HG03060 (cell line): ENCODE data around the gene ZNF639.

Experiments
- ATAC-seq: cut with Tn5 transposase; IDR thresholded peaks from one replicate; pipeline ENCODE4 v1.9.1; 2021; ENCODE audit warnings: low read depth, moderate number of reproducible peaks; ENCODE audit not compliant: unreplicated experiment

ZNF639 gene

GRCh38 chr3:179309225-179310078 is 13.4 kb upstream of the ZNF639 start:
- ATAC-seq, result peak; percentile 92

- no peak for ATAC-seq
These were observed 4.0 kb upstream of the ZNF639 start for GRCh38 chr3:179318876-179319275.

- no peak for ATAC-seq
These were observed 1.1 kb upstream of the ZNF639 start for GRCh38 chr3:179321668-179322285.

DNA sequence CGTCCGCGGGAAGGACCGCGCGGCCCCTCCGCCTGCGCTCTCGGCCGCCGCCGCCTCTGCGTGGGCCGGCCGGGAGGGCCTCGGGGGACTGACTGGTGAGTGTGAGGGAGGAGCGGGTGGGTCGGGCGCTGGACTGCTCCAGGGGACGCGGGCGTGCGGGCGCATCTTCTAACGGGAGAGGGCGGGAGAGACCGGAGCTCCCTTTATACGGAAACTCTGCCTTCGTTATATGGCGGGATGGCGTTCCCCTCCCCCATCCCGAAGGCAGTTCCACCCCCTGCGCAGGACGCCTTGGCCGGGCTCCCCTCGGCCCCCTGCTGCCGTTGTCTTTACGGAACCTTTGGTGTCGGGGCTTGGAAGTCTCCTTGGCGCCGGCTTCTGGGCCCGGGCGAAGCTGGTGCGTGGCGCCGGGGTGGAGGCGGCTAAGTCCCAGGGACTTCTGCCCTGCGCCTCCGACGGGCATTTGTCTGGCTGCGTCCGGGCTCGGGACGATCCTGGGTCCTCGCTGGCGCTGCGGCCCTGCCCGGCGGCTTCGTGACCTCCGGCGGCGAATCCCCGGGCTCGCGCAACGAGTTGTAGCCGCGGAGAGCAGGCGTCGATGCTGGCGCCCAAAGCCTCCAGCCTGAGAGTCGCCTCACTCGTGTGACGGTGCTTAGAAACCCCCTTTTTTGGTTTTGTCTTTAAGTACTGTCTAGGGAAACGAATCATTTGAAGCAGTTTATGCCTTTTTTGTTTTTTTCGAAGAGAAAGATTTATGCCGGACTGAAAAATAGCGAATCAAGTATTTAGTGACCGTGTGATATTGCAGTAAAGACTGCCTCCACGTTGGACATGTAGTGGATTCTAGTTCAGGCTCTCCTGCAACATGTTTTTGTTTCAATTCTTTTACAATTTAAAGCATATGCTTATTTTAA is 623 bp downstream of the ZNF639 start:
- ATAC-seq, result peak; percentile 15

DNA sequence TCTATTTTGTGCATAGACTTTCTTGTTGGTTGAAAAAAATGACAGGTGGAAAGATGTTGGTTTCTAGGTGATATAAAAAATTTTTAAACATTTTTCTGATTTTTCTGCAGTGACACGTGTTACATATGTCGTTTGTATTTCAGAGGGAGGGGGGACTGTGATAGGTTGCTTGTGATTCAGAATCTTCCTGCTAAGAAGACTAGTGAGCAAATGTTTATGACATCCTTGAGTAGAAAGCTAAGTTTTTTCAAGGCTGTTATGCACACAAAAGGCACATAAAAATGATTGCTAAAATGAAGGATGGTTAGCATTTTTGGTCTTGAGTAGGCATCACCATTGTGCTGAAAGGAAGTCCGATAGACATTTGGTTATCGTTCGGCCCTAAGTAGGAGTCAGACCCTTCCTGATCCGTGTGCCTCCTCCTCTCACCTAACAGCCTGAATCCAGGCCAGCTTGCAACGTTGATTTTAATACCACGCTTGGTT is 1.5 kb downstream of the ZNF639 start:
- ATAC-seq, result no peak

DNA sequence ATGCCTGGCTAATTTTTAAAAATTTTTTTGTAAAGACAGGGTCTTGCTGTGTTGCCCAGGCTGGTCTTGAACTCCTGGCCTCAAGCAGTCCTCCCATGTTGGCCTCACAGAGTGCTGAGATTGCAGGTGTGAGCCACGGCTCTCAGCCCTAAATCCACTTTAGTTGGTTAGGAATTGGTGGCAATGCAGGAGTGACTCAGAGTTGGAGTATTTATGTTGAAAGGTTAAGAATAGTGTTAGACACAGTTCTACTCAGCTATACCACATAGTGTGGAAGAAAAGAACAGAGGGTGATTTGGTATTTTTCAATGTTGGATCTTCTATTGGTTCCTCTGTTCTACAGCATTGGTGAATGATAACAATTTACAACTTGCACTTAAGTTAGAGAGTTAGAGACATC is 7.6 kb downstream of the ZNF639 start:
- no peak for ATAC-seq

- ATAC-seq, result no peak
These were observed 9.4 kb downstream of the ZNF639 start for GRCh38 chr3:179332240-179332639.

DNA sequence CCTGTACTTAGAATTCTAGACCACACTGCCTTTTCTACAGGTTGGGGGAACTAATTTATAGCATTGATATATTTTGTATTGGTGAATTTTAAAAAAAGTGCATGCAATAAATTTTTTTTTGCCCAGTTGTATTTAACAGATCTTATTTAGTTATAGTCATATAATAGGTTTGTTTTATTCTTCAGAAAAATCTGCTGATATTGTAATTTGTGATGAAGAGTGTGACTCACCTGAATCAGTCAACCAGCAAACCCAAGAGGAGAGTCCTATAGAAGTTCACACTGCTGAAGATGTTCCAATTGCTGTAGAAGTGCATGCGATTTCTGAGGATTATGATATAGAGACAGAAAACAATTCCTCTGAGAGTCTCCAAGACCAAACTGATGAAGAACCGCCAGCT is 10.3 kb downstream of the ZNF639 start:
- no peak for ATAC-seq

DNA sequence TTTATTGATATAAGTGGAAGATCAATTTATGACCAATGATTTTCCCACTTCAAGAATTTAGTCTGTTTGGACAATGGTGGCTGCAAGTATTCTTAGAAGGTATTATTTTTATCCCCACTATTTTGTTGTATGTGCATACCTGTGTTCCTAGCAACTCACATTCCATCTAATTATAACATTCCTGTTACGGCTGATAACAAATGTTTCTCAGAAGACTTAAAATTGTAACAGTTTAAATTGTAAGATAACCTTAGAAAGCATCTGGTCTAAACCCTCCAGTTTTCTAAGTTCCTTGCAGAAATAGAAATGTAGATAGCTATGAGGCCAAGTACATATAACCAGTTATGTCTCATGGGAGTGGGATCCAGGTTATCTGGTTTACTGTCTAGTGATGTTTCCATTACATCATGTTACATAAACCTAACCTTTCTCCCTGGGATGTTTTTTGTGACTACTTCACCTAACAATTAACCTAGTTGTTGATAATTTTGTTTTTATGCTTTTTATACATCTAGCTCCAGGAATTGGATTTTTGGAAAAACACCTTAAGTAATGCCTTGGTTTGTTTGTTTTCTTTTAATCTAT is 13.6 kb downstream of the ZNF639 start:
- ATAC-seq, result no peak

DNA sequence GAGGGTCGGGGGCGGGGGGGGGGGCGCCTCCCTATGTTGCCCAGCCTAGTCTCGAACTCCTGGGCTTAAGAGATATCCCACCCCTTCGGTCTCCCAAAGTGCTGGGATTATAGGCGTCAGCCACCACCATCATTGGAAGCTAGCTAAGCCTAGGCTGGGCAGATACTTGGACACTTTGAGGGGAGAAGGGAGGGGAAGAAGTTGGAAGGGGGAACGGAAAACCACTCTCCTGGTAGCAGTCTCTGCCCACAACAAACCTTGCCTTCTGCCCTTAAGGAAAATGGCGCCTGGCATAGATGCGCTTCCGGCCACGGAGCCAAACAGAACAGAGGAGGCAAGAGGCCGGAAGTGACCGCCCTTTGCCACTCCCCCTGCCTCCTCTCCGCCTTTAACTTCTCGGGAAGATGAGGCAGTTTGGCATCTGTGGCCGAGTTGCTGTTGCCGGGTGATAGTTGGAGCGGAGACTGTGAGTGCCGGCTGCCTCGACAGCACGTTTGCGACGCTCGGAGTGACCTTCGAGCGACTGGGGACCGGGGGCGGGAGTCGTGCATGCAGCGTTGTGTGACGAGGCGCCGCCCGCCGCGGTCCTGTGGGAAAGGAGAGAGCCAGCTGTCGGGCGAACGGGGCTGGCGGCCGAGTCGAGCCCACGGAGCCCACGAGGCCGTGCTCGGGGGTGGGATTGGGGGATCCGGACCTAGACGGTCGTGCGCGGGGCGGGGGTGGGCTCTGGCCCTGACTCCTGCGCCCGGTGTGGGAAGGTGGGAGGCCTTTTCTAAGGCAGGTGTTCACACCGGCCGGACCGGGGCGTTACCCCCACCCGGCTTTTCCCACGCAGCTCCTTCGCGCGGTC is 24.7 kb downstream of the ZNF639 start, which contains the start of gene MFN1:
Gene MFN1, plus strand, starts transcription at position 365 of the 850 bp plus-strand sequence. CDS start 1,143 bp downstream, outside the sequence.
- peak; percentile 82 for ATAC-seq

GRCh38 chr3:179348325-179349013 is 25.6 kb downstream of the ZNF639 start:
- ATAC-seq, result peak; percentile 63

- no peak for ATAC-seq
These were observed 33.2 kb downstream of the ZNF639 start for GRCh38 chr3:179355996-179356395.

DNA sequence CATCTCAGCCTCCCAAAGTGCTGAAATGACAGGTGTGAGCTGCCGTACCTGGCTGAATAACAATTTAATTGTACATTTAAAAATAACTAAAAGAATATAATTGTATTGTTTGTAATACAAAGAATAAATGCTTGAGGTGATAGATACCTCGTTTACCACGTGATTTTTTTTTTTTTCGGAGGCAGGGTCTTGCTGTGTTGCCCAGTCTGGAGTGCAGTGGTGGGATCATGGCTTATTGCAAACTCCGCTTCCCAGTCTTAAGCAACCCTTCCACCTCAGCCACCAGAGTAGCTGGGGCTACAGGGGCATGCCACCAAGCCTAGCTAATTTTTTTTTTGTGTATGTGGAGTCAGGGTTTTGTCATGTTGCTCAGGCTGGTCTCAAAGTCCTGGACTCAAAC is 40.5 kb downstream of the ZNF639 start:
- no peak for ATAC-seq

DNA sequence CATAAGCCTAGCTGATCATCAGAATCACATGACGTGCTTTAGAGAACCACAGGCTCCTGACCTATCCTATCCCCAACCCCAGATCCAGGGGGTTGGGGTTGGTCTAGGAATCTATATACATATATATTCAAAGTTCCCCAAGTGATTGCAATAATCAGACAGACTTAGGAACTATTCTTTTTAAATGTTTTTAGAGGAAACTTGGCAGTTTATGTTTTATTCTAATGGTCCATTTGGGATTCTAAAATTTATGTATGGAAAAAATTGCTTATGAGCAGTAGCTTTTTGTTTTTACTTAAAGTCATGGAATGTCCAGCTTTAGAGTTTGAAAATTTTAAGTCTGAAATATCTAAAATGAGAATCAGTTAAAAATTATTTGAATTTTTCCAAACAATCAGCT is 46.8 kb downstream of the ZNF639 start:
- ATAC-seq, result no peak

GRCh38 chr3:179373938-179374337 is 51.1 kb downstream of the ZNF639 start:
- ATAC-seq, result no peak

DNA sequence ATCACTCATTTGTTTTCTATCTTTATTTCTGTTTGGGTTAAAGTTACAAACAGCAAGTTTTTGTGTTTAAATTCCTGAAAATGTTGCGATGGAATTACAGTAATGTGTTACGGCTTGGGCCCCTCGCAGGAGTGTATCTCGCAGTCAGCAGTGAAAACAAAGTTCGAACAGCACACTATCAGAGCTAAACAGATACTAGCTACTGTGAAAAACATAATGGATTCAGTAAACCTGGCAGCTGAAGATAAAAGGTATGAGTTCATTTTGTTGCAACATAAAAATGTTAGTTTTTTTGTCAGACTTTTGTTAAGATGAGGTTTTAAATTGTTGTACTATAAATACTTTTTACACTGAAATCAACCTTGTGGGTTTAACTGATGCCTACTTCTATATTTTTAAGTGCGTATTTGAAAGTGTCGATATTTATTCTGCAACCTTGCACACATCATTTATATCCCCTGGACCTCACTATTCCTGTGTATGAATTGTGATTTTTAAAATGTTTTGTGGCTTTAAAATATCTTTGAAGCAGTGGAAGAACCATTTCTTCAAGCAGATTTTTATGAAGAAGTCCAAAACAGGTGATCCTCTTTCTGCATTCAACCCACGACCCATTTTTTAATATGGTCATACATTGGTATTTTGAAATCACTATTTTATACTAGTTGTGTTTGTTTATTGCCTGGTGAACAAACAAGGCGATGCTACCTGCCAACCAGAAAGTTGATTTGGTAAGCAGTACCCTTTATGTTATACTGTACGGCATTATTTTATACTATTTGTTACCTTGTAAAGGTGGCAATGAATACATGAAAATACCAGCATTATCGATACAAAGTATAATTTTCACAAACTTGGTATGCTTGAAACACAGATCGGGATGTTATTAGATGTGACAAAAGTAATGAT is 52.5 kb downstream of the ZNF639 start:
- no peak for ATAC-seq

GRCh38 chr3:179376474-179376873 is 53.6 kb downstream of the ZNF639 start:
- ATAC-seq, result no peak
